ENCODE results near the gene HES3.
"Not testable (repeated sequence)": the region's sequence is repeated elsewhere in the genome, so short reads cannot be mapped to it uniquely, and the experiment has no call there.

Gene HES3

GRCh38 chr1:6243993-6244392 is at the start of gene HES3:
Gene HES3 (plus strand): TSS chr1:6244179. CDS start chr1:6244366, 187 bp downstream.
- FAIRE-seq: no peak

GRCh38 chr1:6197746-6198427 is 46.1 kb upstream of the HES3 start:
- FAIRE-seq: no peak

GRCh38 chr1:6198646-6199297 is 45.2 kb upstream of the HES3 start:
- FAIRE-seq: no peak

GRCh38 chr1:6199298-6200187 is 44.4 kb upstream of the HES3 start, which contains the start of gene RPL22:
Gene RPL22 (minus strand): TSS chr1:6199595. CDS start chr1:6199573, 22 bp downstream.
- FAIRE-seq: peak; percentile 95

GRCh38 chr1:6200188-6200809 is 43.7 kb upstream of the HES3 start:
- FAIRE-seq: no peak

- FAIRE-seq: no peak
Measured at GRCh38 chr1:6202256-6202655, 41.7 kb upstream of the HES3 start.

- no peak for FAIRE-seq
Measured at GRCh38 chr1:6205849-6206519, 38.0 kb upstream of the HES3 start, which contains the start of gene RNF207. Gene RNF207 (plus strand): TSS chr1:6206119. CDS start chr1:6206536, 417 bp downstream.

GRCh38 chr1:6206520-6206855 is 37.5 kb upstream of the HES3 start:
- FAIRE-seq: no peak

GRCh38 chr1:6207075-6207885 is 36.7 kb upstream of the HES3 start:
- no peak for FAIRE-seq

GRCh38 chr1:6207921-6208320 is 36.1 kb upstream of the HES3 start:
- no peak for FAIRE-seq

- FAIRE-seq: no peak
Measured at GRCh38 chr1:6208723-6209660, 35.0 kb upstream of the HES3 start.

- FAIRE-seq: no peak
Measured at GRCh38 chr1:6209661-6210580, 34.1 kb upstream of the HES3 start.

GRCh38 chr1:6210591-6211355 is 33.2 kb upstream of the HES3 start:
- no peak for FAIRE-seq

GRCh38 chr1:6211731-6212130 is 32.2 kb upstream of the HES3 start:
- FAIRE-seq: no peak

GRCh38 chr1:6212193-6212959 is 31.6 kb upstream of the HES3 start:
- no peak for FAIRE-seq

GRCh38 chr1:6218375-6219164 is 25.4 kb upstream of the HES3 start:
- no peak for FAIRE-seq

- FAIRE-seq: not testable (repeated sequence)
Measured at GRCh38 chr1:6219641-6220040, 24.3 kb upstream of the HES3 start.
